Amygdala (tissue), 56 donors: ENCODE data around the gene PDE7B.
A peak's percentile ranks its signal among the peaks of the same experiment; 100 is the strongest.

Source experiments
- DNase-seq, 56 donors: peaks; one replicate each; lab custom pipeline; 2025; lab: John Stamatoyannopoulos, UW

PDE7B gene

GRCh38 chr6:135921188-135921587 lies 69.7 kb downstream of the PDE7B start:
- no peak for DNase-seq

GRCh38 chr6:135922174-135922573 lies 70.7 kb downstream of the PDE7B start:
- DNase-seq = no peak

- DNase-seq = no peak
These were observed 71.2 kb downstream of the PDE7B start for GRCh38 chr6:135922746-135923145.

GRCh38 chr6:135932651-135933050 lies 81.2 kb downstream of the PDE7B start:
- DNase-seq = no peak

DNA sequence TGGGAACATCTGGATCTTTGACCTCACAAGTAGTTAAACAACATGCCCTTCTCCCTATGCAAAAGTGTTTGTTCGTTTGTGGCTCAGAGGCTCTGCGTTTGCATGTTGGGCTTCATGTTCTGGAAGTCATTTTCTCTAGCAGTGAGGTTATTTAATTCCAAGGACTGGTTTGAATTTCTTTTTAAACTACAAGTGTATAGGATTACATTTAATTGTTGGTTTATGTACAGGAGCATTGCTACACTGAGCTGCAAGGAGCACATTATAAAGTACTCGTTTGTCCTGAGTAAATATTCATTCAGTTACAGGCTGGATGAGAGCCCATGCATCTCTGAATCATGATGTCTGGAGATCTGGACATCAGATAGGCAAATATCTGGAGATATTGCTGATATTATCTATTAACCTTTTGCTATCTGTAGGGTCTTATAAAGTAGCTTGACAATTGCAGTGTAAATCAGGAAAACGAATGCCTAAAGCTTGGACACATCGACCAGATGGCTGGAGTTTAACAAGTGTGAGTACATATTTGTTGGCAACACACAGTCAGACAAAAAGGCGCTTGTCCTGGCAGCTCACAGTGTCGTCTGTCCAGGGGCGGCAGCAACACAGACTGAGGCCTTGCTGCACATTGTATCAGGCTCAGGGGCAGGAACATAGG lies 84.6 kb downstream of the PDE7B start:
- DNase-seq = peak in 19 of 56 donors; percentile 2 to 50 (median 26)

GRCh38 chr6:135936606-135937005 lies 85.1 kb downstream of the PDE7B start:
- no peak for DNase-seq

GRCh38 chr6:135937106-135937505 lies 85.6 kb downstream of the PDE7B start:
- DNase-seq = peak in 1 of 56 donors; percentile 3

DNA sequence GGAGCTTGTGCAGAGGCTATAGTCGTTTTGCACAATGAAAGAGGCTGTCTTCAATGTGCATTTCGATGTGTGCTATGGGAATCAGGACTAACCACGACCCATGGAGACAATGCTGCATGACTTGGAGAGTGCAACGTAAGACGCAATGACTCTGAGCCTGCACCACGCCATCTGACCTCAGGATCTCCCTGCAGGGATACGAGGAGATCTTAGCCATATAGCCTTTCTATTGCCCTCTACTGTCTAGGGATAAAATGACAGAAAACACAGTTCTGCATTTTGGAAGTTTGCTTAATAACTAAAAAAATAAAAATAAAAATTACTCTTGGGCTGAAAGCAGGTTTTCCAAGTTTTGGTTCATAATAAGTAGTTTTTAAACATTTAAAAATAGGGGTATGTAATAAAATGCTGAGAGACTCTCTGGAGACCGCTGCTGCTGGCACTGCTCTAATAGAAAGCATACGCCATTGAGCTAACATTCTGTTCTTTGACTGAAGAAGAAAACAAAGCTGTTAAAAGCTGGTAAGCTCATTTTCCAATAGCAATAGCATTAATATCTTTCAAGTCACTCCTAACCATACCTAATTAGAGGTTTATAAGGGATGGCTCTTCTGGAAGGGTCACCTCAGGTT lies 87.2 kb downstream of the PDE7B start:
- peak in 2 of 56 donors; percentile 3 to 9 for DNase-seq

DNA sequence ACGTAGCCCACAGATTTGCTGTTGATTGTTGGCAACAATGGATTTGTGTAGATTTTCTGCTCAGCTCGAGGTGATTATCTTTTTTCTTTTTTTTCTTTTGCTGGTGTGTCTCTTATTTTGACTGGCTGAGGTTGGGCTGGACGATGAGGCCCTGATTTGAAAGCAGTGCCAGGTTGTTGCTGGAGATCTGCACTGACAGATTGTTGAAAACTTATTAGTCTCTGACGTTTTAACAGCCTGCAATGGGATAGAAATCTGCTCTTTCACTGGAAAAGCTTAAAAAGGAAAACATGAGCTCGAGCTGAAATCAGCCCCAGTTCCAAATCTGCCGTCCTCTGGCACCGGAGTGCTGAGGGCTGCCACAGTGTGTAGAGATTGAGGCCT lies 87.7 kb downstream of the PDE7B start:
- peak in 3 of 56 donors; percentile 12 to 20 (median 14) for DNase-seq

GRCh38 chr6:135940616-135941167 lies 89.2 kb downstream of the PDE7B start:
- DNase-seq = no peak

DNA sequence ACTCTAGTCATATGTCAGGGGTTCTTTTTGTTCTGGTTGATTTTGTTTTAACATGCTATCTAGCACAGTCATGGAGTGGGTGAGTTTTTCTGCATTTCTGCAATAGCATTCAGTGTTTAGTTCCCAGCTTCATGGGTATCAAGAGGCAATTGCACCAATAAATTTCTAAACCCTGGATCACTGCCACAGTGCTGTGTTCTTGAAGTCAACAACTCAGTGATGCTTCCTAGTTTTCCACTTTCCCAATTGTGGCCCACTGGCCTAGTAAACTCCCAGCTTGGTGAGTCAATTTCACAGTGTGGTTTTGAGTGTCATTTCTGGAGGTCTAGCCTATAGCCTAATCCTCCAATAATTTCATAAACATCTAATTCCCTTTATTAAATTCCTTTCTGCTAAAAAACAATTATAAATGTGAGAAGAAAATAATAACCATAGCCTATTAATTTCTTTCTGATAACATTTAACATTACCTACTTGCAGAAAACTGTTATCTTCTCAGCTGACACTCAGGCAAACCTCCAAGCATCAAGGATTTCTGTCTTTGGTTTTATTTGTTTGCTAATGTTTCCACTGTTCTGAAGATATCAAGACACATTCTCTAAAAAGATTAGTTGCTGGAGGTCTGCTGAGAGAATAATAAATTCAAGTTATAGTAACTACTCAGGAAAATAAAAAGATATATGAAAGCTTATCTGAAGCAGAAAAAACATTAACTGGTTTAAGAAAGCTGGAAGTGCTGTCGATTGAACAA lies 89.9 kb downstream of the PDE7B start:
- DNase-seq = no peak

DNA sequence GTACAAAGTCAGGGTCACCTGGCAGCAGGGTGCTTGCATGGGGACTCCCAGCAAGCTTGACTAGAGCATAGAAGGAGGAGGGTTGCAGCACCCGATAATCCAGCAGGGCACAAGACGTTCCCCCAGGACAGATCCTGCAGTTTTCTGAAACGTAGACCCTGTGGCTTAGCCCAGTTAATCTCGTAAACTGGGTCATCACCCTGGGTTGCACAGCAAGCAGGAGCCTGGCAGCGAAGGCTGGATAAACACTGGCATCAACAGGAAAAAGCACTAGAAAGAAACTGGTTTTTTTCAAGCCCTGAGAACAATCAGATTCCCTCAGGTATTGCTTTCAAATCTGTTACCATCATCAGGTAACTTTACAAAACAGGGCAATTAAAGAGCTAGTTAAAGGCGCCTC lies 92.6 kb downstream of the PDE7B start:
- DNase-seq = peak in 2 of 56 donors; percentile 4 to 20

DNA sequence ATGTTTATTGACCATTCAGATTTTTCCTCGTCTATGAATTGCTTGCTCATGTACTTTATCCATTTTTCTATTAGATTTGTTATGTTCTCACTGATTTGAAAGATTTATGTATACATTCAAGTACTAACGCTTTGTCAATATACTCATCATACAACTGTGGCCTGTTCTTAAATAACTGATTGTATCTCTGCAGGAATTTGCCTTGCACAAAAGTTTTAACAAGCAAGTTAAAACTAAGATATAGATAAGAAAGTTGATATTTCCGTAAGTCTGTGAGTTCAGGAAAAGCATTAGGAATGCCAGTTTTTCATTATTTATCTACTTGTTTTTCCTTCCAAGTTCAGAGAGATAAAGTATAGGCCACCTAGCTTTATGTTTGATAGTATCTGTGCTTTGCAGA lies 95.2 kb downstream of the PDE7B start:
- no peak for DNase-seq

DNA sequence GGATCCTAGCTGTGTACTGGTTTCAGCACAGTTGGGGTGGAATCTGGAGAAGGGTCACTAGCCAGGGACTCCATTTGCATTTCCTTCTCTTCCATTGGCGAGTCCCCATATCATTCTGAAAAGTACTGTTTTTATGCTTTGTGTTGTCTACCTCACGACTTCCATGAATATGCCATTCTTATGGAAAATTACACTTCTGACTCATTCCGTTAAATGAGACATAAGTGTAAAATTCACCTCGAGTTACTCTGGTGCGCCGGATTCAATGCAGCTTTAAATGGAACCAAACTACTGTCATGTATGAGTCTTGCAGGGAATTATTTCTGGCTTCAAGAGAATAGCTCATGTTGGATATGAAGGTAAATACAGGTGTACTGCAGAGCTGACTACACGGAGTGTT lies 99.2 kb downstream of the PDE7B start:
- no peak for DNase-seq

DNA sequence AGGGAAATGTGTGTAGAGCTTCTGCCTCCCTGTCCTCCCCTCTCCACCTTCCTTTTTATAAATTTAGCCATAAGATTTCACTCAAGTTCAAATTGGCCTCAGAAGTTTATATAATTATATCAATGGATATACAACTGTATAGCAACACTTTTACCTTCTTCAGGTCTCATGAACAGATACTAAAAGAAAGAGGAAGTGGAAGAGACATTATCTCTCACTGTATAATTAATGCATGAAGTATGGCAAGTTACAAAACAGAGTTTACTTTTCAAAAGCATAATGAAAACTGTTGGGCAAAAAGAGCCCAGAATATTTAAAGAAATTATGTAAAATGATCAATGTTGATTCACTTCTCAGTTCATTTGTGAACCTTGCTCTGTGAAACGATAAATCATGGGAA lies 99.7 kb downstream of the PDE7B start:
- no peak for DNase-seq

DNA sequence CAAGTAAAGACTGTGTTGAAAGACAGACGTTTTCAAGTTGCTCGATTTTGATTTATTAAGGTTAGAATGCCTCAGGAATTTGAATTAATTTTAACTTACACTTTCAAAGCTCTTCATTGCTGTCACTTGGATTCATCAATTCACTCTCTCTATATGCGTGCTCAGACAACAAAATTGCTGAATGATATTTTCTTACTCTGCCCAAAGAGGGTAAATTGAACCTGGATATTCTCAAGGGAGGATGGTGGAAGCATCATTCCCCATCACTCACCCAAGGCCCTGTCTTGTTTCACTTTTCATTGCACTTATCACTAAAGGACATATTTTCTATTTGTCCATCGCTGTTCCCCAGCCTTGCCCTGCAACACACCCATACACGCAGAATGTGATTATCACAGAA lies 102.3 kb downstream of the PDE7B start:
- no peak for DNase-seq

- DNase-seq = no peak
These were observed 103.6 kb downstream of the PDE7B start for GRCh38 chr6:135955099-135955498.

DNA sequence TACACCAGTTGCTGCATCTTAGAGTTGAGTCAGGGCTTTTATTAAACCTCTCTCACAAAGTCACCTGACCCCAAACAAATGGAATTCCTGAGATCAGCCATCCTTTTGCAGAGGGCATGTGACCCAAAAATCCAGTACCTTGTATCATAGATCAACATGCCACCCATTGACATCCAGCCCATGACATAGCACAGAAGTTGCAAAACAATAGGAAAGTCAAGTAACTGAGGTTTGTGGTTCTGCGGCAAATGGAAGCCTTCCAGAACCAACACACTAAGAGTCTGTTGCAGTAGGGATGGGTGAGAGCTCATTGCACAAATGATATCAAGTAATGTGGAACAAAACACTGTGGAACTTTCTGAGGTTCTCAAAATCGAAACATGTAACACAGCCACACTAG lies 111.2 kb downstream of the PDE7B start:
- no peak for DNase-seq

- no peak for DNase-seq
These were observed 119.2 kb downstream of the PDE7B start for GRCh38 chr6:135970750-135971149.

- no peak for DNase-seq
These were observed 119.8 kb downstream of the PDE7B start for GRCh38 chr6:135971351-135971750.

GRCh38 chr6:135972150-135972549 lies 120.6 kb downstream of the PDE7B start:
- DNase-seq = no peak
